Renal cortex interstitium (tissue), 11 donors: ENCODE data around the gene STK26. TPM values are rescaled to one million over a fixed set of nuclear protein-coding genes. Genes with fewer than 3 reads are reported as not detected.
A peak's percentile ranks its signal among the peaks of the same experiment; 100 is the strongest.
"Not testable (repeated sequence)": the region's sequence is repeated elsewhere in the genome, so short reads cannot be mapped to it uniquely, and the experiment has no call there.

Experiments
- DNase-seq, 11 donors: peaks; one replicate each; pipeline ENCODE4 v3.0.0-alpha.2; 2013; ENCODE audit warnings: low read depth in 9 of 11, low spot score in 4 of 11; ENCODE audit errors: extremely low read depth in 1 of 11
- polyA plus RNA-seq, 3 donors: library from polyadenylated mRNA; unstranded; fragments of 120-200 nt; gene quantifications; one replicate each; pipeline ENCODE4 v1.2.1, GENCODE V29; 2013; ENCODE audit not compliant: insufficient read length in 3 of 3

Gene STK26
- polyA plus RNA-seq, 3 donors = 8.8 to 12.4 (median 9.2) TPM

GRCh38 chrX:132085786-132086185 is 62.7 kb downstream of the STK26 start:
- DNase-seq = no peak

- no peak for DNase-seq
These were observed 63.6 kb downstream of the STK26 start for GRCh38 chrX:132086672-132087071.

- DNase-seq = no peak
These were observed 65.8 kb downstream of the STK26 start for GRCh38 chrX:132088864-132089263.

- DNase-seq = no peak
These were observed 67.5 kb downstream of the STK26 start for GRCh38 chrX:132090403-132091159.

GRCh38 chrX:132092439-132093065 is 69.5 kb downstream of the STK26 start:
- peak; percentile 13 to 58 (median 35) for DNase-seq

- no peak for DNase-seq
These were observed 70.2 kb downstream of the STK26 start for GRCh38 chrX:132093239-132093860.

GRCh38 chrX:132094164-132094563 is 71.1 kb downstream of the STK26 start:
- DNase-seq = no peak

- DNase-seq = not testable (repeated sequence)
These were observed 75.6 kb downstream of the STK26 start for GRCh38 chrX:132098704-132099103.

GRCh38 chrX:132101206-132101605 is 78.1 kb downstream of the STK26 start:
- no peak for DNase-seq

GRCh38 chrX:132101799-132102198 is 78.7 kb downstream of the STK26 start:
- DNase-seq = no peak

GRCh38 chrX:132107291-132107690 is 84.2 kb downstream of the STK26 start:
- no peak for DNase-seq

GRCh38 chrX:132114607-132115006 is 91.5 kb downstream of the STK26 start:
- DNase-seq = no peak

GRCh38 chrX:132115792-132116191 is 92.7 kb downstream of the STK26 start:
- DNase-seq = no peak

GRCh38 chrX:132118358-132118757 is 95.3 kb downstream of the STK26 start:
- no peak for DNase-seq

GRCh38 chrX:132119283-132119682 is 96.2 kb downstream of the STK26 start:
- DNase-seq = no peak

GRCh38 chrX:132119821-132120515 is 96.9 kb downstream of the STK26 start:
- DNase-seq = peak in 1 of 11 donors; percentile 13

GRCh38 chrX:132120913-132121312 is 97.8 kb downstream of the STK26 start:
- no peak for DNase-seq
